ENCODE measurements around the gene ARF5. TPM values are rescaled to one million over a fixed set of nuclear protein-coding genes. Genes with fewer than 3 reads are reported as not detected.
A peak's percentile ranks its signal among the peaks of the same experiment; 100 is the strongest.

ARF5 gene
- total RNA-seq, 1 experiment from 2014 or later, result 172 TPM

DNA sequence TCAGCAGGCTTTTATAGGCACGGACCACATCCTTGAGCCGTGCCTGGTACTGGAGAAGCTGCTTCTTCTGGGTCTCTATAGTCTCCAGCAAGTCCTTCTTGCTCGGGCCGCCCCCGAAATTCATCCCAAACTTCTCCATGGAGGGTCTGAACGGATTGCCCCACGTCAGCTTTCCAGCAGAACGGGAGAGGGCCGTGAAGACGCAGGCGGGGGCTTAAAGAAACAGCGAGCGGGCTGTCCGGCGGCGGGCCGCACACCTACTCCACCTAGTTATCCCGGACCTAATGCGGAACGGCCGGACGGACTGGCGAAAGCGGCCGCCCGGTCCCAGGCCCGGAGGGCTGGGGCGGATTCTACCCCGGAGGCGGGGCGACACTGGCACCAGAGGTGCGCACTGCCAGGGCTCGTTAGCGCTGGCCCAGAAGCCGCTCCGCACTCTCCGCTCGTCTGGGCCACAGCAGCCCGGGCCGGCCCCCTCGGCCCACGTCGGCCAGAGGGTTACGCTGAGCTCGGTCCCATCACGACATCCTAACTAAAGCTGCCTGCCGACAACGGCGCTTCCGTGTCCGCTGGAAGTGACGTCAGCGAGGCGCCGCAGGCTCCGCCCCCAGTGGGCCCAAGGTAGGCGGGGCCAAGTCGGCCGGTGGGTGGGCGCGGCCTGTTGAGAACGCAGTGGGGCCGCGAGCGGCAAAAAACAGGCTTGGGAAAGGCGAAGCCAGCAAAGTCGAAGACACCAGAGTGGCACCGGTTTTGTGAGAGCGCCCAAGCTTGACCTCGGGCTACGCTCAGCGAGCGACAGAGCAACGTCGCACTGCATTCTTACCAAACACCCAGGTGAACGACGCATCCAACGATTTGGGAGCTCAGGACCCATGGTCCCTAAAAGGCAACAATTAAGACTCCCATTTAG lies 2.9 kb upstream of the ARF5 start, which contains the start of gene GCC1:
Gene GCC1 (minus strand): TSS at position 553 of the 910 bp plus-strand sequence. CDS start 414 bp downstream, at position 139.
- H3K27me3 Mint-ChIP-seq (ENCODE audit: insufficient read depth, unreplicated experiment), result no peaks in the 10 kb centered on the region
- peak within 1 kb of the TSS; percentile 87 for H3K27ac Mint-ChIP-seq (ENCODE audit: unreplicated experiment)
- H3K9me3 Mint-ChIP-seq (ENCODE audit: unreplicated experiment), result no peaks in the 10 kb centered on the region
- peaks cover 34% of the 10 kb centered on the region for H3K4me1 Mint-ChIP-seq (ENCODE audit: low read depth, unreplicated experiment)
- TF ChIP-seq, protein P1, sequence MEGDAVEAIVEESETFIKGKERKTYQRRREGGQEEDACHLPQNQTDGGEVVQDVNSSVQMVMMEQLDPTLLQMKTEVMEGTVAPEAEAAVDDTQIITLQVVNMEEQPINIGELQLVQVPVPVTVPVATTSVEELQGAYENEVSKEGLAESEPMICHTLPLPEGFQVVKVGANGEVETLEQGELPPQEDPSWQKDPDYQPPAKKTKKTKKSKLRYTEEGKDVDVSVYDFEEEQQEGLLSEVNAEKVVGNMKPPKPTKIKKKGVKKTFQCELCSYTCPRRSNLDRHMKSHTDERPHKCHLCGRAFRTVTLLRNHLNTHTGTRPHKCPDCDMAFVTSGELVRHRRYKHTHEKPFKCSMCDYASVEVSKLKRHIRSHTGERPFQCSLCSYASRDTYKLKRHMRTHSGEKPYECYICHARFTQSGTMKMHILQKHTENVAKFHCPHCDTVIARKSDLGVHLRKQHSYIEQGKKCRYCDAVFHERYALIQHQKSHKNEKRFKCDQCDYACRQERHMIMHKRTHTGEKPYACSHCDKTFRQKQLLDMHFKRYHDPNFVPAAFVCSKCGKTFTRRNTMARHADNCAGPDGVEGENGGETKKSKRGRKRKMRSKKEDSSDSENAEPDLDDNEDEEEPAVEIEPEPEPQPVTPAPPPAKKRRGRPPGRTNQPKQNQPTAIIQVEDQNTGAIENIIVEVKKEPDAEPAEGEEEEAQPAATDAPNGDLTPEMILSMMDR (IDR thresholded peaks at IDR 0.05; ENCODE audit: insufficient read depth in 1 of 2, low read depth in 1 of 2, low read length in 1 of 2, severe bottlenecking in 1 of 2, unreplicated experiment in 1 of 2), result no peak
- no peaks in the 10 kb centered on the region for H3K27me3 ChIP-seq (replicated peaks; ENCODE audit: control insufficient read depth, insufficient read depth, low read length)
- BruUV-seq (replicated peaks), result TSS peak; percentile 32
- peak within 1 kb of the TSS; percentile 94 for H3K4me3 ChIP-seq (ENCODE audit: low read depth, low read length)
- peaks cover 30% of the 10 kb centered on the region for H3K4me1 ChIP-seq
- no peaks in the 10 kb centered on the region for H3K9me3 ChIP-seq
- intact Hi-C loops (cut with micrococcal nuclease; ENCODE audit: unreplicated experiment), result loop anchor here (10.0 kb wide), 1 partner anchor 190 kb away; the partner anchor contains the start of gene ZNF800
- CTCF ChIA-PET, result no interaction called here
- DNase-seq, result peak; percentile 91 to 96
- H3K36me3 ChIP-seq (ENCODE audit: control insufficient read depth, insufficient read depth, low read length), result peaks cover 4% of the 10 kb centered on the region
- peaks cover 25% of the 10 kb centered on the region for H3K36me3 Mint-ChIP-seq (ENCODE audit: insufficient read depth, unreplicated experiment)
- POLR2A ChIA-PET, result interaction anchor here (1.0 to 1.7 kb wide), 4 partner anchors 27 to 193 kb away, joined by 3 to 8 read pairs (median 4); partner anchors contain the start of gene ZNF800
- H3K4me3 Mint-ChIP-seq (ENCODE audit: unreplicated experiment), result peak within 1 kb of the TSS; percentile 83

DNA sequence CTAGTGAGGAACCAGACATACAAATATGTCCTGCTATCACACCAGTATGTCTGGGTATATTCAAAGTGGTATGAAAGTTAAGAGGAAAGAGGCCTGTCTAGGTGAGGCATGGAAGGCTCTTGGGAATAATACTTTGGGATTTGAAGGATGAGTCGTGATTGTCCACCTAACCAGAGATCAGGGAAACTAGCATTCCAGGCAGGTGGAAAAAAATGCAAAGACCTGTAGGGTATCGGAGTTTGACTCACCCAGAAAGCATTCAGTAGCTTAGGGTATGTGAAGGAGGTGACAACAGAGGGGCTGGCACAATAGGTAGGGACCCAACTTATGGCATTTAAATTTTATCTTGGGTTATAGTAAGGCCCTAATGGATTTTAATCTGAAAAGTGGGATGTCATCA lies 1.9 kb upstream of the ARF5 start:
- Histone ChIP-seq H3K27me3 (replicated peaks; ENCODE audit: control insufficient read depth, insufficient read depth, low read length) (no peaks in the 10 kb centered on the region), H3K9me3 (no peaks in the 10 kb centered on the region), H3K4me1 (peaks cover 30% of the 10 kb centered on the region), H3K36me3 (ENCODE audit: control insufficient read depth, insufficient read depth, low read length) (peaks cover 6% of the 10 kb centered on the region), H3K4me3 (ENCODE audit: low read depth, low read length) (no peak overlapping the region)
- intact Hi-C loops (cut with micrococcal nuclease; ENCODE audit: unreplicated experiment), result loop anchor here (10.0 kb wide), 1 partner anchor 192 kb away; the partner anchor contains the start of gene ZNF800
- Mint-ChIP-seq H3K27me3 (ENCODE audit: insufficient read depth, unreplicated experiment) (no peaks in the 10 kb centered on the region), H3K4me1 (ENCODE audit: low read depth, unreplicated experiment) (peaks cover 34% of the 10 kb centered on the region), H3K36me3 (ENCODE audit: insufficient read depth, unreplicated experiment) (peaks cover 36% of the 10 kb centered on the region), H3K9me3 (ENCODE audit: unreplicated experiment) (no peaks in the 10 kb centered on the region), H3K27ac (ENCODE audit: unreplicated experiment) (peak overlapping the region; percentile 48), H3K4me3 (ENCODE audit: unreplicated experiment) (peak overlapping the region; percentile 83)
- ChIA-PET CTCF (no interaction called here), POLR2A (interaction anchor here (1.7 kb wide), 1 partner anchor 65 kb away, joined by 8 read pairs; no protein-coding TSS in a partner anchor)
- no peak for DNase-seq
- no TSS peak for BruUV-seq (replicated peaks)
- TF ChIP-seq, protein P1 (IDR thresholded peaks at IDR 0.05; ENCODE audit: insufficient read depth in 1 of 2, low read depth in 1 of 2, low read length in 1 of 2, severe bottlenecking in 1 of 2, unreplicated experiment in 1 of 2), result no peak

DNA sequence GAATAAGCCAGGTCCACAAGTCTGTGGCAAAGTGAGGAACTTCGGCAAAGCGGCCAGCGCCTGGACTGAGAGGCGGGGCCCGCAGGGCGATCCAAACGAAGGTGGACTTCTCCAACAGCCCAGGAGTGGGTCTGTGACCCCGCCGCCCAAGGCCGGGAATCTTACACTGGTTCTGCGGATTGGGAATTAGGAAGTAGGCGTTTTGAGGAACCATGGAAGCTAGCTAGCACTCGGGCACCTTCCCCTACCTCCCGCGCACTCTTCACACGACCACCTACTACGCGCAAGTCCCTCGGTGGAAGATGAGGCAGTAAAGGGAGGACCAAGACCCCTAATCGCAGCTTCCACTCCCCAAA lies 570 bp upstream of the ARF5 start:
- Mint-ChIP-seq H3K27ac (ENCODE audit: unreplicated experiment) (no peak overlapping the region), H3K36me3 (ENCODE audit: insufficient read depth, unreplicated experiment) (peaks cover 43% of the 10 kb centered on the region), H3K4me3 (ENCODE audit: unreplicated experiment) (peak overlapping the region; percentile 83), H3K4me1 (ENCODE audit: low read depth, unreplicated experiment) (peaks cover 34% of the 10 kb centered on the region), H3K9me3 (ENCODE audit: unreplicated experiment) (no peaks in the 10 kb centered on the region), H3K27me3 (ENCODE audit: insufficient read depth, unreplicated experiment) (no peaks in the 10 kb centered on the region)
- DNase-seq, result no peak
- CTCF ChIA-PET, result interaction anchor here (1.7 kb wide), 1 partner anchor 42 kb away, joined by 8 read pairs; no protein-coding TSS in a partner anchor
- POLR2A ChIA-PET, result interaction anchor here (0.6 to 1.5 kb wide), 9 partner anchors 38 to 412 kb away, joined by 3 to 8 read pairs (median 5); no protein-coding TSS in a partner anchor
- intact Hi-C loops (cut with micrococcal nuclease; ENCODE audit: unreplicated experiment), result loop anchor here (1.0 to 10.0 kb wide), 3 partner anchors 42 to 193 kb away; partner anchors contain the start of gene ZNF800
- Histone ChIP-seq H3K27me3 (replicated peaks; ENCODE audit: control insufficient read depth, insufficient read depth, low read length) (no peaks in the 10 kb centered on the region), H3K36me3 (ENCODE audit: control insufficient read depth, insufficient read depth, low read length) (peaks cover 3% of the 10 kb centered on the region; the same call in 1 of the 2 replicates), H3K4me3 (ENCODE audit: low read depth, low read length) (peak overlapping the region; percentile 91), H3K9me3 (no peaks in the 10 kb centered on the region), H3K4me1 (peaks cover 30% of the 10 kb centered on the region)
- TF ChIP-seq, protein P1 (IDR thresholded peaks at IDR 0.05; ENCODE audit: insufficient read depth in 1 of 2, low read depth in 1 of 2, low read length in 1 of 2, severe bottlenecking in 1 of 2, unreplicated experiment in 1 of 2), result no peak
- BruUV-seq (replicated peaks), result TSS peak; percentile 1

Measured in Caco-2 (cell line).